Measurements from ENCODE around the gene GALP.

DNA sequence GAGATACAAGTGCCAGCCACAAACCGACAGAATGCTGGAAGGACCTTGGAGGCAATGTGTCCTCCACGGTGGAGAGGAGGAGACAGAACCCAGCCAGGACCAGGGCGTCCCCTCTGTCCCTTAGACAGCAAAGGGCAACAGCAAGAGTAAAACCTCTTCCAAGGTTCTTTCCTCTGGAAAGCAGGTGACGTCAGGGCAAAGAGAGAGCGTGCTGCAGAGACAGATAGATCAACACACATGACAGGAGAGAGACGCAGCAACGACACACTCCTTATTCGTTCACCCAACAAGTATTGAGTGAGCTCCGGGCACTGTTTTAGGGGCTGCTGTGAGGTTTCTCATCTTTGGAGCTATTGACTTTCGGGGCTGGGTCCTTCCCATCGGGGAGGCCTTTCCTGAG is 1.3 kb upstream of the GALP start:
- TF ChIP-seq CTCF (IDR thresholded peaks at IDR 0.05; ENCODE audit: poor library complexity) (no peak), EZH2 (IDR thresholded peaks at IDR 0.05; ENCODE audit: borderline replicate concordance) (no peak), EZH2phosphoT487 (IDR thresholded peaks at IDR 0.05; ENCODE audit: low read depth, severe bottlenecking, unreplicated experiment) (no peak)
